ENCODE data around the gene SCO1. TPM values are rescaled to one million over a fixed set of nuclear protein-coding genes. Genes with fewer than 3 reads are reported as not detected.
A peak's percentile ranks its signal among the peaks of the same experiment; 100 is the strongest.
"Not testable (repeated sequence)": the region's sequence is repeated elsewhere in the genome, so short reads cannot be mapped to it uniquely, and the experiment has no call there.

The SCO1 gene
- total and polyA plus RNA-seq, 2 donors (not counting 3 experiments of a cell fraction or from before 2014, with no cell fraction given): 11.9 to 30.8 TPM

DNA sequence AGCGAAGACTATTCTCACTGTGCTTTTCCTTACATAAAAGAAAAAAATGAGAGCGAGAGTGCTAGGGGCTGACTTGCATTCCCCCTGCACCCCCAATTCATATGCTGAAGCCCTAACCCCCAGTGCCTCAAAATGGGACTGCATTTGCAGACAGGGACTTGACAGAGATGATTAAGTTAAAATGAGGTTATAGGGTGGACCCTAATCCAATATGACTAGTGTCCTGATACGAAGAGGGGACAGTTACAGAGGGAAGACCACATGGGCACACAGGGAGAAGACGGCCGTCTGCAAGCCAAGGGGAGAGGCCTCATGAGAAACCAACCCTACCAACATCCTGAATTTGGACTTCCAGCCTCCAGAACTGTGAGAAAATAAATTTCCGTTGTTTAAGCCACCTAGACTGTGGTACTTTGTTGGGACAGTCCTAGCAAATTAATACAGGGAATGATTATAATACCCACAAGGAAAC, 34.1 kb upstream of the SCO1 start:
- TF ChIP-seq, protein P1, sequence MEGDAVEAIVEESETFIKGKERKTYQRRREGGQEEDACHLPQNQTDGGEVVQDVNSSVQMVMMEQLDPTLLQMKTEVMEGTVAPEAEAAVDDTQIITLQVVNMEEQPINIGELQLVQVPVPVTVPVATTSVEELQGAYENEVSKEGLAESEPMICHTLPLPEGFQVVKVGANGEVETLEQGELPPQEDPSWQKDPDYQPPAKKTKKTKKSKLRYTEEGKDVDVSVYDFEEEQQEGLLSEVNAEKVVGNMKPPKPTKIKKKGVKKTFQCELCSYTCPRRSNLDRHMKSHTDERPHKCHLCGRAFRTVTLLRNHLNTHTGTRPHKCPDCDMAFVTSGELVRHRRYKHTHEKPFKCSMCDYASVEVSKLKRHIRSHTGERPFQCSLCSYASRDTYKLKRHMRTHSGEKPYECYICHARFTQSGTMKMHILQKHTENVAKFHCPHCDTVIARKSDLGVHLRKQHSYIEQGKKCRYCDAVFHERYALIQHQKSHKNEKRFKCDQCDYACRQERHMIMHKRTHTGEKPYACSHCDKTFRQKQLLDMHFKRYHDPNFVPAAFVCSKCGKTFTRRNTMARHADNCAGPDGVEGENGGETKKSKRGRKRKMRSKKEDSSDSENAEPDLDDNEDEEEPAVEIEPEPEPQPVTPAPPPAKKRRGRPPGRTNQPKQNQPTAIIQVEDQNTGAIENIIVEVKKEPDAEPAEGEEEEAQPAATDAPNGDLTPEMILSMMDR (IDR thresholded peaks at IDR 0.05; ENCODE audit: extremely low read depth in 1 of 2, insufficient read depth in 1 of 2, low read depth in 1 of 2, low read length in 2 of 2): no peak
- Histone ChIP-seq H4K20me1 (replicated peaks; ENCODE audit: control insufficient read depth, extremely low read depth, insufficient read depth, low read length) (no peaks in the 10 kb centered on the region), H2AFZ (ENCODE audit: low read depth, low read length) (no peak overlapping the region), H3K27ac (ENCODE audit: insufficient read depth, low read depth, low read length) (no peak overlapping the region), H3K9me1 (replicated peaks; ENCODE audit: control insufficient read depth, extremely low read depth, insufficient read depth, low read length) (no peaks in the 10 kb centered on the region), H3K4me2 (ENCODE audit: insufficient read depth, low read length) (no peak overlapping the region), H3K9me3 (replicated peaks; ENCODE audit: control insufficient read depth, insufficient read depth, low read length) (no peaks in the 10 kb centered on the region), H3K4me3 (replicated peaks in 1 of 3; ENCODE audit: insufficient read depth in 1 of 3, low read depth in 1 of 3, low read length in 3 of 3) (no peak overlapping the region), H3K9ac (replicated peaks; ENCODE audit: extremely low read depth, insufficient read depth, low read length) (no peak overlapping the region), H3K36me3 (ENCODE audit: control insufficient read depth in 2 of 2, extremely low read depth in 1 of 2, insufficient read depth in 2 of 2, low read length in 2 of 2) (no peaks in the 10 kb centered on the region), H3K27me3 (ENCODE audit: control insufficient read depth in 2 of 2, insufficient read depth in 2 of 2, low read length in 2 of 2) (peaks cover 0 to 1% of the 10 kb centered on the region in 2 experiments), H3K79me2 (ENCODE audit: control insufficient read depth, insufficient read depth, low read length) (no peaks in the 10 kb centered on the region), H3K4me1 (ENCODE audit: control insufficient read depth, extremely low read depth, insufficient read depth, low read length) (peaks cover 6% of the 10 kb centered on the region)
- dilution Hi-C loops (cut with MboI; ENCODE audit: extremely low pct_ligation_motif_present, low sequenced_read_pairs): no loop called here
- BruUV-seq (replicated peaks): no TSS peak
- POLR2A ChIA-PET: no interaction called here
- no peak for FAIRE-seq
- intact Hi-C loops (cut with micrococcal nuclease): loop anchor here (10.0 kb wide), 1 partner anchor 1253 kb away; no protein-coding TSS in a partner anchor
- CTCF ChIA-PET: no interaction called here
- no peak for DNase-seq (ENCODE audit: low read depth, low spot score)

DNA sequence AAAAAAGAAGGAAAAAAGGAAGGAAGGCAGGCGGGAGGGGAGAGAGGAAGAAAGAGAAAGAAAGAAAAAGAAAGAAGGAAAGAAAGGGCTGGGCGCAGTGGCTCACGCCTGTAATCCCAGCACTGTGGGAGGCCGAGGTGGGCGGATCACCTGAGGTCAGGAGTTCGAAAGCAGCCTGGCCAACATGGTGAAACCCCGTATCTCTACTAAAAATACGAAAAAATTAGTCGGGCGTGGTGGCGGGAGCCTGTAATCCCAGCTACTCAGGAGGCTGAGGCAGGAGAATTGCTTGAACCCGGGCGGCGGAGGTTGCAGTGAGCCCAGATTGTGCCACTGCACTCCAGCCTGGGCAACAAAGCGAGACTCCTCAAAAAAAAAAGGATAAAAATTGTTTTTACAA, 32.9 kb upstream of the SCO1 start:
- H3K9me1 ChIP-seq (replicated peaks; ENCODE audit: control insufficient read depth, extremely low read depth, insufficient read depth, low read length); dilution Hi-C loops (cut with MboI; ENCODE audit: extremely low pct_ligation_motif_present, low sequenced_read_pairs); H3K36me3 ChIP-seq (ENCODE audit: control insufficient read depth in 2 of 2, extremely low read depth in 1 of 2, insufficient read depth in 2 of 2, low read length in 2 of 2); H3K4me1 ChIP-seq (ENCODE audit: control insufficient read depth, extremely low read depth, insufficient read depth, low read length); H3K27me3 ChIP-seq (ENCODE audit: control insufficient read depth in 2 of 2, insufficient read depth in 2 of 2, low read length in 2 of 2); H3K79me2 ChIP-seq (ENCODE audit: control insufficient read depth, insufficient read depth, low read length); H3K9me3 ChIP-seq (replicated peaks; ENCODE audit: control insufficient read depth, insufficient read depth, low read length); H4K20me1 ChIP-seq (replicated peaks; ENCODE audit: control insufficient read depth, extremely low read depth, insufficient read depth, low read length); BruUV-seq (replicated peaks); DNase-seq (ENCODE audit: low read depth, low spot score); POLR2A ChIA-PET: not testable (repeated sequence)
- Histone ChIP-seq H3K27ac (ENCODE audit: insufficient read depth, low read depth, low read length) (peak overlapping the region; percentile 59), H3K9ac (replicated peaks; ENCODE audit: extremely low read depth, insufficient read depth, low read length) (peak overlapping the region; percentile 80), H3K4me2 (ENCODE audit: insufficient read depth, low read length) (peak overlapping the region; percentile 69), H3K4me3 (replicated peaks in 1 of 3; ENCODE audit: insufficient read depth in 1 of 3, low read depth in 1 of 3, low read length in 3 of 3) (peak overlapping the region; percentile 63 to 74 (median 68)), H2AFZ (ENCODE audit: low read depth, low read length) (peak overlapping the region; percentile 98)
- peak; percentile 44 for FAIRE-seq
- intact Hi-C loops (cut with micrococcal nuclease): loop anchor here (10.0 kb wide), 1 partner anchor 1255 kb away; no protein-coding TSS in a partner anchor
- CTCF ChIA-PET: interaction anchor here (0.7 to 1.7 kb wide), 6 partner anchors 11 to 1267 kb away, joined by 3 to 7 read pairs (median 3); partner anchors contain the start of gene ZNF18
